B cell (primary cell): ENCODE data around the gene SRGAP2B. TPM values are rescaled to one million over a fixed set of nuclear protein-coding genes. Genes with fewer than 3 reads are reported as not detected.
"Not testable (repeated sequence)": the region's sequence is repeated elsewhere in the genome, so short reads cannot be mapped to it uniquely, and the experiment has no call there.

Experiments used
- ATAC-seq: fragments of 200-7000 bp; cut with Tn5 transposase; one replicate; pipeline ENCODE4 v1.10.0; 2021; ENCODE audit warnings: low read depth, mild to moderate bottlenecking, moderate number of reproducible peaks, moderate library complexity
- CTCF ChIA-PET: fragments of 350-600 bp; sonication (Branson Sonifier 250); formaldehyde crosslinking; loops from one replicate; lab custom pipeline; 2021; ENCODE audit warnings: antibody characterized with exemption, inconsistent platforms; lab: Charles Lee
- POLR2A ChIA-PET: fragments of 350-600 bp; sonication (Branson Sonifier 250); formaldehyde crosslinking; loops from one replicate; lab custom pipeline; 2021; ENCODE audit warnings: antibody characterized with exemption; lab: Charles Lee
- DNase-seq: peaks from one replicate; pipeline ENCODE4 v3.0.0; 2013
- H2AFZ ChIP-seq: 2 replicates; pipeline ENCODE4 v1.6.1; 2012; ENCODE audit warnings: mild to moderate bottlenecking, low read depth, low read length; ENCODE audit not compliant: insufficient read depth, poor library complexity, severe bottlenecking
- H3K27ac ChIP-seq, 2 donors: 1 replicate in 1 of 2; 2 replicates in 1 of 2; pipeline ENCODE4 v1.5.1; 2012 to 2013; ENCODE audit warnings: low read length in 2 of 2, mild to moderate bottlenecking in 2 of 2, moderate library complexity in 1 of 2
- H3K27me3 ChIP-seq, 4 experiments: fragments of 200-600 bp in 1 of 4; sonication (generic) in 1 of 4; replicated peaks in 1 of 4; 1 replicate in 2 of 4; 2 replicates in 2 of 4; pipeline versions ENCODE4 v1.6.1 to v1.7.0; 2013 to 2016; ENCODE audit warnings: low read length in 3 of 4, mild to moderate bottlenecking in 2 of 4, mixed read lengths in 1 of 4, moderate library complexity in 1 of 4; ENCODE audit not compliant: insufficient read depth in 4 of 4, control insufficient read depth in 3 of 4; ENCODE audit errors: control extremely low read depth in 1 of 4
- H3K36me3 ChIP-seq, 2 experiments: replicated peaks in 1 of 2; 1 replicate in 1 of 2; 2 replicates in 1 of 2; pipeline versions ENCODE4 v1.6.1 to v1.7.1; 2013; ENCODE audit warnings: low read length in 1 of 2; ENCODE audit not compliant: insufficient read depth in 2 of 2, control insufficient read depth in 1 of 2; ENCODE audit errors: control extremely low read depth in 1 of 2, extremely low read depth in 1 of 2
- H3K4me1 ChIP-seq, 2 donors: fragments of 200-600 bp in 1 of 2; sonication (generic) in 1 of 2; 1 replicate in 1 of 2; 2 replicates in 1 of 2; pipeline versions ENCODE4 v1.5.1 to v1.6.1; 2013 to 2017; ENCODE audit warnings: low read length in 2 of 2; ENCODE audit not compliant: control insufficient read depth in 2 of 2, insufficient read depth in 2 of 2
- H3K4me2 ChIP-seq: replicated peaks from 2 replicates; pipeline ENCODE3; 2012; ENCODE audit warnings: mild to moderate bottlenecking, low read depth, low read length; ENCODE audit not compliant: poor library complexity, severe bottlenecking
- H3K4me3 ChIP-seq, 5 experiments: fragments of 200-600 bp in 1 of 5; sonication (generic) in 1 of 5; 1 replicate in 3 of 5; 2 replicates in 2 of 5; pipeline versions ENCODE4 v1.5.1 to v1.7.0; 2011 to 2016; ENCODE audit warnings: low read length in 4 of 5, mild to moderate bottlenecking in 4 of 5, low read depth in 2 of 5, control low read depth in 1 of 5, moderate library complexity in 1 of 5; ENCODE audit not compliant: insufficient read depth in 1 of 5; ENCODE audit errors: control extremely low read depth in 1 of 5, extremely low read depth in 1 of 5
- H3K79me2 ChIP-seq: fragments of 200-600 bp; sonication (generic); one replicate; pipeline ENCODE4 v1.6.0; 2016; ENCODE audit warnings: low read length; ENCODE audit not compliant: control insufficient read depth, insufficient read depth
- H3K9ac ChIP-seq: fragments of 200-600 bp; sonication (generic); 2 replicates; pipeline ENCODE4 v1.6.1; 2017; ENCODE audit warnings: mild to moderate bottlenecking, low read length, moderate library complexity
- H3K9me3 ChIP-seq, 3 donors: one replicate each; pipeline versions ENCODE4 v1.6.1 to v1.7.1; 2013; ENCODE audit warnings: low read length in 2 of 3; ENCODE audit not compliant: control insufficient read depth in 2 of 3, insufficient read depth in 1 of 3; ENCODE audit errors: control extremely low read depth in 1 of 3
- H4K20me1 ChIP-seq: 2 replicates; pipeline ENCODE4 v1.6.0; 2012; ENCODE audit warnings: mild to moderate bottlenecking, low read length; ENCODE audit not compliant: insufficient read depth, control insufficient read depth, poor library complexity, severe bottlenecking
- H3K27ac Mint-ChIP-seq: one replicate; pipeline ENCODE4 v1.8.0; 2021; ENCODE audit warnings: mixed read lengths
- H3K27me3 Mint-ChIP-seq: one replicate; pipeline ENCODE4 v1.8.0; 2021; ENCODE audit warnings: mixed read lengths
- H3K4me1 Mint-ChIP-seq: one replicate; pipeline ENCODE4 v1.8.0; 2021; ENCODE audit warnings: mixed read lengths
- H3K4me3 Mint-ChIP-seq: one replicate; pipeline ENCODE4 v1.8.0; 2021; ENCODE audit warnings: mixed read lengths
- H3K9me3 Mint-ChIP-seq: one replicate; pipeline ENCODE4 v1.8.0; 2022; ENCODE audit warnings: mixed read lengths; ENCODE audit not compliant: insufficient read depth
- WGBS: methylation state at CpG from one replicate; pipeline ENCODE4 v1.1.5; 2013; ENCODE audit warnings: missing lambda C conversion rate; ENCODE audit not compliant: insufficient coverage; 5-methylcytosine and 5-hydroxymethylcytosine counted together
- intact Hi-C: fragments of 100-400 bp; cut with micrococcal nuclease; formaldehyde crosslinking; loops from one replicate; pipeline ENCODE4 v1.10.0; 2022
- polyA plus RNA-seq: library from polyadenylated mRNA; depleted of rRNA; stranded (reverse); fragments of >200 nt; gene quantifications from 2 replicates; pipeline ENCODE4 v1.2.3, GENCODE V29; 2012
- total RNA-seq, 2 donors: library from RNA; stranded (reverse); fragments of 120-200 nt in 1 of 2; gene quantifications; 1 replicate in 1 of 2; 2 replicates in 1 of 2; pipeline versions ENCODE4 v1.2.3 to v1.2.4, GENCODE V29; 2013 to 2022

Gene SRGAP2B
- total and polyA plus RNA-seq, 2 donors (not counting 1 experiment from before 2014, with no cell fraction given), result 3.0 to 36.5 TPM

GRCh38 chr1:145058184-145058583 lies 36.9 kb downstream of the SRGAP2B start:
- POLR2A ChIA-PET, H3K36me3 ChIP-seq, H3K4me3 Mint-ChIP-seq, DNase-seq, H3K9me3 ChIP-seq, H2AFZ ChIP-seq, H3K79me2 ChIP-seq, CTCF ChIA-PET, H3K9ac ChIP-seq, H3K4me1 ChIP-seq, intact Hi-C loops, H3K27me3 Mint-ChIP-seq, H4K20me1 ChIP-seq, H3K4me3 ChIP-seq, H3K4me1 Mint-ChIP-seq, H3K9me3 Mint-ChIP-seq, H3K27me3 ChIP-seq, H3K27ac ChIP-seq, H3K4me2 ChIP-seq, H3K27ac Mint-ChIP-seq: not testable (repeated sequence)
- no CpG with 5 or more reads among the region's 3 CpGs for WGBS
- peak; percentile 55 for ATAC-seq

GRCh38 chr1:145055217-145055760 lies 39.8 kb downstream of the SRGAP2B start:
- H3K4me3 ChIP-seq, H3K9me3 Mint-ChIP-seq, H3K27ac ChIP-seq, H3K9me3 ChIP-seq, H3K9ac ChIP-seq, H3K4me1 Mint-ChIP-seq, H3K27me3 ChIP-seq, H3K4me1 ChIP-seq, POLR2A ChIA-PET, intact Hi-C loops, CTCF ChIA-PET, H4K20me1 ChIP-seq, H3K4me3 Mint-ChIP-seq, H3K27me3 Mint-ChIP-seq, H3K79me2 ChIP-seq, H2AFZ ChIP-seq, H3K27ac Mint-ChIP-seq, H3K36me3 ChIP-seq, DNase-seq, H3K4me2 ChIP-seq: not testable (repeated sequence)
- peak; percentile 89 for ATAC-seq
- WGBS, result no CpG with 5 or more reads among the region's 4 CpGs

GRCh38 chr1:145053428-145053827 lies 41.7 kb downstream of the SRGAP2B start:
- H3K27me3 Mint-ChIP-seq, H3K4me1 ChIP-seq, H3K4me3 ChIP-seq, H4K20me1 ChIP-seq, H3K4me2 ChIP-seq, H3K4me1 Mint-ChIP-seq, H3K27ac Mint-ChIP-seq, intact Hi-C loops, DNase-seq, H3K27ac ChIP-seq, CTCF ChIA-PET, H3K9me3 ChIP-seq, H3K27me3 ChIP-seq, H3K36me3 ChIP-seq, H3K4me3 Mint-ChIP-seq, ATAC-seq, H3K79me2 ChIP-seq, H3K9me3 Mint-ChIP-seq, H2AFZ ChIP-seq, H3K9ac ChIP-seq, POLR2A ChIA-PET: not testable (repeated sequence)
- no CpG with 5 or more reads among the region's 4 CpGs for WGBS

- H3K27me3 ChIP-seq, H3K4me1 Mint-ChIP-seq, H3K4me2 ChIP-seq, H3K9ac ChIP-seq, ATAC-seq, intact Hi-C loops, H3K27me3 Mint-ChIP-seq, H3K4me3 Mint-ChIP-seq, H3K27ac Mint-ChIP-seq, H2AFZ ChIP-seq, H3K27ac ChIP-seq, H3K4me1 ChIP-seq, H3K79me2 ChIP-seq, CTCF ChIA-PET, DNase-seq, H3K36me3 ChIP-seq, POLR2A ChIA-PET, H4K20me1 ChIP-seq, H3K9me3 Mint-ChIP-seq, H3K4me3 ChIP-seq, H3K9me3 ChIP-seq: not testable (repeated sequence)
- no CpG with 5 or more reads among the region's 10 CpGs for WGBS
Measured at GRCh38 chr1:145052019-145052776, 42.9 kb downstream of the SRGAP2B start.
